Measurements from ENCODE around the gene CD2BP2.
"Not testable (repeated sequence)": the region's sequence is repeated elsewhere in the genome, so short reads cannot be mapped to it uniquely, and the experiment has no call there.

CD2BP2 gene

GRCh38 chr16:30358990-30359870, 4.1 kb upstream of the CD2BP2 start:
- DNase-seq (ENCODE audit: low spot score): no peak

DNA sequence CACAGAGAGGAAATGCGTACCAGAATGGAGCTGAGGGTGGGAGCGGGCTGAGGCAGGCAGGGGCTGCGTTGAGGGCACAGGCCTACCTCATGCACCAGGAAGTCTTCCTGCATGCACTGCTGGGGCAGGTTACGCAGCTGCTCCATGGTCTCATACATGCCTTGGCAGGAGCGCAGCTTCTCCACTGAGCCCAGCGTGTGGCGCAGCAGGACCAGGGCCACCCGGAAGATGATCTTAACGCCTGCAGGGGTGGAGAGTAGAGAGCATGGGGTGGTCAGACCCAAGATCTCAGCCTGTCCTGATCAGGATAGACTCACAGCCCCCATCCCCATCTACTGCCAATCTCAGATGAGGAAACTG, 3.4 kb upstream of the CD2BP2 start:
- DNase-seq (ENCODE audit: low spot score): no peak

DNA sequence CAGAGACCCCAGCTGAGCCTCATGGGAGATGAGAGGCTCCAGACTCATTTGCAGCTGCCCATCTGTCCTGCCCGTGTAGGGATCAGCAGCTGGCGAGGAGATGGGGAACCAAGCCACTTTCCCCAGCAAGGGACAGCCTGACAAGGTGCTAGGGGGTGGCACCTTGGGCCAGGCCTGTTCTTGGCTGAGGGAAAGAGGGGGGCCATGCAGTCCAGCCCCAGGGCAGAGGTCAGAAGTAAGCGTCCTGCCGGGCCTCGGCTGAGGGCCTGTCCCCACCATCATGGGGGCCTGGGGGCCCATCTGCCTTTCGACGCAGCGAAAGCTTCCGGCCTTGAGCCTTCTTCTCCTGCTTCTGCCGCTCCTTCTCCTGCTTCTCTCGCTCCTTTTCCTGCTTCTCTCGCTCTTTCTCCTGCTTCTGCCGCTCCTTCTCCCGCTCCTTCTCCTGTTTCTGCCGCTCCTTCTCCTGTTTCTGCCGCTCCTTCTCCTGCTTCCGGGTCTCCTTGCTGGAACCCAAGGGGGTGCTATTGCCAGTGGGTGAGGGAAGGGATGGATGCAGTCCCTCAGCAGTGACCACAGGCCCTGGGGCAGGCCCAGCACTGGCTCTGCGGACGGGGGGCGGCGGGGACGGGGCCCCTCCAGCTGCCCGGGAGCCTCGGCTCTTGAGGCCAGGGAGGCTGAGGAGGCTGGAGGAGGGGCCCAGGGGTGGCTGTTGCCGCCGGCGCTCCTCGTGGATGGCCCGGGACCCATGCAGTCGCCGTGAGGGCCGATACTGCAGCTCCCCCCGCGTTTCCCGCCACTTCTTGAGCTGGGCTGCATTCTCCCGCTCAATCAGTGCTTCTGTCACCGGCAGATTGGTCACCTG, 2.8 kb upstream of the CD2BP2 start:
- no peak for DNase-seq (ENCODE audit: low spot score)

GRCh38 chr16:30357085-30357714, 2.1 kb upstream of the CD2BP2 start:
- no peak for DNase-seq (ENCODE audit: low spot score)

DNA sequence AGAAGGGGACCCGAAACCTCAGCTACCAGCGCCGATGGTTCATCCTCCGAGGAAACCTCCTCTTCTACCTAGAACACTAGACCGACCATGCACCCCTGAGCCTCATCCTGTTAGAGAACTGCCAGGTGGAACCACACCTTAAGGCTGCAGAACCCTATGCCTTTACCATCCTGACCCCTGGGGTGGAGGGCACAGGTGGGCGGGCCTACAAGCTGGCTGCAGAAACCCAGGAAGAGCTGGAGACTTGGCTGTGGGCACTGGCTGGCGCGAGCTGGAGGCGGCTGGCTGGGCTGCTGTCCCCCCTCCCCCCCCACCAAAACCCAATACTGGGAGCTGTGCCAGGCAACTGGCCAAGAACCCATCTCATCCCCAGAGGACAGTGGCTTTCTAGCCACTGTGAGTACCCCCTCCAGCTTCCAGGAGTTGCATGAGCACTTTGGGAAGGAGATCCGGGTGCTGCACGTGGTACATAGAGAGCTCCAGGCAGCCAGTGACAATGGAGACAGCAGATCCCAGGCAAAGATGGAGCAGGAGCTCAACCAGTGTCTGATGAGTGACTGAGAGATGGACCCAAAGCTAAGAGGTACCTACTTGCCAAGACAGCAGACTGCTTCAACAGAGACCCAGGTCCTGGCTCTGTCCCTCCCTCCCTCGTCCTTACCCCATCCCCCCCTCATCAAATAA, 1.4 kb upstream of the CD2BP2 start:
- DNase-seq (ENCODE audit: low spot score): no peak

GRCh38 chr16:30355954-30356308, 823 bp upstream of the CD2BP2 start:
- no peak for DNase-seq (ENCODE audit: low spot score)

DNA sequence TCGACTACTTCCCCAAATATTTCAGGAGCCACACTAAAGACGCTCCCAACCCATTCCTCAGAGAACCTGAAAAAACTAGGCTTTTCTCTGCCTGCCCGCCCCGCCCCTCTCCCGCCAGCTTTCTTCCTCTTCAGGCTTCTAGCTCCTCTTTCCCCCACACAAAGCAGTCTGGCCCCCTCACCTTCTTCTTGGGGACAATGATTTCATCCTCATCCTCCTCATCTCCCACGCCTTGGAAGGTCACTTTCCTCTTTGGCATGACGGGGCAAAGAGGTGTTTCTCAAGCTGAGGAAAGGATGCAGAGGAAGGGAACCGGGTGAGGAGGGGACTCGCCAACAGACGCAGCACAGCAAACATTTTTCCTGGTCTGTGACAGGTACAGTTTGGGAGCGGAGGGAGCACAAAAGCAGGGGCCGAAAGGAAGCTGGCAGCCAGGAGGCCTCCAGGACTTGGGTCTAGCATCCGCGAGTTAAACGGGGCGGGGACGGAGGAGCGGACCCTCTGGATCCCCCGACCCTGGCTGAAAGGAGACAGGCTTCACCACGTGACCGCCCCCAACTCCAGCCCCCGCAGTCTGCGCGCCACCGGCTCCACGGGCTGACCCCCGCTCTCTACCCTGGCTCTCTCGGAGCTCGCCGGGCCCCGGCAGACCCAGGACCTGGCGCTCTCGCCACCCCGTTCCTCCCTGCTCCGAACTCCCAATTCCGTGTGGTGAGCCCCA, 525 bp downstream of the CD2BP2 start:
- DNase-seq (ENCODE audit: low spot score): no peak

GRCh38 chr16:30353438-30354129, 1.5 kb downstream of the CD2BP2 start:
- no peak for DNase-seq (ENCODE audit: low spot score)

- no peak for DNase-seq (ENCODE audit: low spot score)
Measured at GRCh38 chr16:30352488-30353401, 2.4 kb downstream of the CD2BP2 start.

DNA sequence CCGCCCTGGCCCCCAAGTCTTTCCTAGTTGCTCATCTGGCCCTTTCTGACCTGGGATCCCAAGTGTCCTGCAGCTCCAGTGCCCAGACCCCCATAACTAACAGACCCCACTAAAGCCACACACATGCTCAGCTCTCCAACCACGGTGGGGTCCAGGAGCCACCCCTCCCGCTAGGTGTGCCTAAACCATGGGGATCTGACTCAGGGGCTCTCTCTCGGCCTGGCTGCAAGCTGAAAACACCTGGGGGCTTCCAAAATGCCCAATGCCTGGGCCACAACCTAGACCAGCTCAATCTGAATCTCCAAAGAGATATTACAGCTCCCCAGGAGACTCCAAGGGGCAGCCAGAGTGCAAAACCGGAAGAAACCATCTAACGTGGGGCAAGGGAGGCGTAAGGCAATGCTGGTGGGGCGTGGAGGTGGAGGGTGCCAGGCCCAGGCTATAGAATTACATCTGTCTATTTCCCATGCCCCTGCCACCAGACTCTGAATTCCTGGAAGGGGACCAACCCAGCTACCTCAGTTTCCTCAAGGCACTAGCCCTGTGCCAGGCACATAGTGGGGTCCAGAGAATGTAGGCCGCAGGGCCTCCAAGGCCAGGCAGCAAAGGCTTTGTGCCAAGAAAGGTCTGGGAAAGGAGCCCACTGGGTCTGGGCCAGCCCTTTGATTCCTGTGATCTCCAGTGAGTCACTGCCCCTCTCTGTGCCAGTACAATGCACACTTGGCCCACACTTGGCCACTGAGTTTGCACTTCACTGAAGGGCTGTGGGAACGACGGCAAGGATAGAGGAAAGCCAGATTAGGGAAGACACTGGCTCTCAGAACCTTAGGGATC, 3.3 kb downstream of the CD2BP2 start:
- peak; percentile 82 for DNase-seq (ENCODE audit: low spot score)

DNA sequence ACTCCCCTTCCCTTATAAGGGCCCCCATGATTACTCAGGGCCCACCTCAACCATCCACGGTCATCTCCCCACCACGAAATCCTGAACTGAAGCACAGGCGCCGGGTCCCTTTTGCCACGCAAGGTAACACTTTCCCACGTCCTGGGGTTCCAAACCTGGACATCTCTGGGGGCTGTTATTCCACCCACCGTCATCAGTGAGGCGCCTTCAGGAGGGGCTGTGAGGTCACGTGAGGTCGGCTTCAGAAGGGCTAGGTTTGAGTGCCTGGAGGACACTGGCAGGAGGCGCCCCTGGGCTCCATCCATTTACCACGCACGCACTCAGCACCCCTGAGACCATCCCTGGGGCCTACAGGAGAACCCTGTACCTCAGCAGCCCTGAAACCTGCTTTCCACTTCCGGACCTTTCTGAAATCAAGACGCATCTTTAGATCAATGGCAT, 4.1 kb downstream of the CD2BP2 start:
- no peak for DNase-seq (ENCODE audit: low spot score)

- DNase-seq (ENCODE audit: low spot score): no peak
Measured at GRCh38 chr16:30350134-30350871, 4.8 kb downstream of the CD2BP2 start.

DNA sequence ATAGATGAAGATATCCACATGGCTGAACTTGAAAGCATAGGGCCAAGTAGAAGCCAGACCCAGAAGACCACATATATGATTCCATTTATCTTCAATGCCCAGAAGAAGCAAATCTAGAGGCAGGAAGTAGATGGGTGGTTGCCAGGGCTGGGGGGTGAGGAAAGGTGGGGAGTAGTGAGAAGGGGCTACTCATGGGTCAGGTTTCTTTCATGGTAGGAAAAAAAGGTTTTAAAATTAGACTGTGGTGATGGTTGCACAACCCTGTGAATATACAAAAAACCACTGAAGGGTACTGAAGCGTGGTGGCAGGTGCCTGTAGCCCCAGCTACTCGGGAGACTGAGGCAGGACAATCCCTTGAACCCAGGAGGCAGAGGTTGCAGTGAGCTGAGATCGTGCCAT, 5.4 kb downstream of the CD2BP2 start:
- no peak for DNase-seq (ENCODE audit: low spot score)

GRCh38 chr16:30348929-30349328, 6.2 kb downstream of the CD2BP2 start:
- no peak for DNase-seq (ENCODE audit: low spot score)

GRCh38 chr16:30348113-30348512, 7.0 kb downstream of the CD2BP2 start:
- DNase-seq (ENCODE audit: low spot score): no peak

DNA sequence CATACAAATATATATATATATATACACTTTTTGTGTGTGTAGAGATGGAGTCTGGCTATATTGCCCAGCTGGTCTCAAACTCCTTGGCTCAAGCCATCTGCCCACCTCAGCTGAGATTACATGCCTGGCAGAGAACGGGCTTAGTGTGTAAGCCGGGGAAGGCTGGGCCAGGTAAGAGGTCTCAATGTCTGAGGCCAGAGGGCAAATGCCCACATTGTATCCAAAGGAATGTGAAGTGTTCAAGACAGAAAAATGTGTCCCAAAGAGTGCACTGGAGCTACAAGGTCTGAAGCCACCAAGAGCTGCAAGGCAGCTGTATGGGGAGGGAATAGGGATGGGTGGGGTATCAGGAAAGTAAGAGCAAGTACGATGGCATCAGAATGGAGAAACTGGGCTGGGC, 8.8 kb downstream of the CD2BP2 start:
- DNase-seq (ENCODE audit: low spot score): no peak

GRCh38 chr16:30343491-30343820, 11.7 kb downstream of the CD2BP2 start:
- not testable (repeated sequence) for DNase-seq (ENCODE audit: low spot score)

DNA sequence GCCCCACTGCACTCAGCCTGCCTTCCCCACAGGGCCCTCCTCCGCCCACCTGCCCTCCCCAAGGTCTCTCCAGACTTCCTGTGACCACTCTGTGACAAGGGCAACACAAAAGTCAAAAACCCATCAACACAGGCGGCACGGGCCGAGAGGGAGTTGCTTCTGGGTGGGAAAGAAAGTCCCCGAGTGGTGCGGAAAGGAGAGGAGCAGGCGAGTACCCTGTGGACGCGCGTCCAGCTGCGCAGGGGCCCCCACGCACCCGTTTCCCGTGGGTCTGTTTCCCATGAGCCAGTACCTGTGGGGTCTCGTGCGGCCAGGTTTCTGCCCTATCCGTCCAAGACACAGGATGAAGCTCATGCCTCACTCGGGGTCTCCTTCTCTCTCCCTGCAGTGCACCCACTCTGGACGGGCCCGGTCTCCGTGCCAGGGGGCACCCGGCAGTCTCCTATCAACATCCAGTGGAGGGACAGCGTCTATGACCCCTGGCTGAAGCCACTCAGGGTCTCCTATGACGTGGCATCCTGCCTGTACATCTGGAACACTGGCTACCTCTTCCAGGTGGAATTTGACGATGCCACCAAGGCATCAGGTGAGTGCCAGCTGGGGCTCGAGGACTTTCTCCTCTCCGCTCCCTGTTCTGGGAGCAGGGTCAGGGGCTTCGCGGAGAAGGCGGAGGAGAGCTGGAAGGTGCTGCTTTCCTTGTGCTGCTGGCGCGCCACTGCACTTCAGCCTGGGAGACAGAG, 12.2 kb downstream of the CD2BP2 start:
- no peak for DNase-seq (ENCODE audit: low spot score)

Measured in AG08396 (cell line).